Measurements from ENCODE around the gene MRPL50.

MRPL50 gene

DNA sequence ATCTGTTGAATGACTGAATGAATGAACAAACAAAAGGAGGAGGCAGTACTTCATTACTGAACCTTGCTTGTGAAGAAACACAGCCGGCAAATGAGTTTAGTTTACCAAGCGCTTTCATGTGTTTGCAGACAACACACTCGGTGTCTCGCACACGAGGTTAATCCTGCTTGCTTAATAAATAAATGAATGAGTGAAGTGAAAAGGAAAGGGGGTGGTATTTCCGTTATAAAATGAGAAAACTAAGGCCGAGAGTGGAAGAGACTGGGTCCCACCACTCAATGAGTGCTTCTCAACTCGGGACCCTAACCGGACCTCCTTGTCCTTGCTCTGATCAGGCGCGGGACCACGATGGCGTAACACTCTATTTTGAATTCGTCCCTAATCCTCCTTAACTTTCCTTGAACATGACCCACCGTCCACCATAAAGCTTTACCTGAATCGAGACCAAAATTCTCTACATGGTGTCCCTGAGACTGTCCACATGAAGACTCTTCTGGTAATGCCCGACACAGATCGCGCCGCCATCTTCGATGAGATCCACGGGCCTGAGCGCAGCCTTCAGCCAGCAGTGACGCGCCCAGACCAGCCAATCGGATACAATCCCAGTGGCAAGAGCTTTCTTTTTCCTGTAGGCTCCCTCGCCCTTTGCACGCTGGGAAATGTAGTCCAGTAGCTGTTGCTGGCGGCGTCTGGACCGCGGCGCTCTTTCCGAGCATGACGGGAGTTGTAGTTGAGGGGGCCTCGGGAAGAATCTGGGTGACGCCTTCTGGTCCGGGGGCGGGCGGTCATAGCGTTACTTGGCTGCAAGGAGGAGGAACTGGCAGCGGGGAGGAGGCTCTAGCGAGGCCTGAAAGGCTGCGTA, at the start of gene MRPL50, which contains the start of gene ZNF189:
Gene MRPL50, minus strand, starts transcription at position 551 of the 862 bp plus-strand sequence. Its CDS starts 26 bp downstream, at position 525.
Gene ZNF189, plus strand, starts transcription at position 784 of the 862 bp plus-strand sequence. CDS start 306 bp downstream, outside the sequence.
- DNase-seq = peak; percentile 97

DNA sequence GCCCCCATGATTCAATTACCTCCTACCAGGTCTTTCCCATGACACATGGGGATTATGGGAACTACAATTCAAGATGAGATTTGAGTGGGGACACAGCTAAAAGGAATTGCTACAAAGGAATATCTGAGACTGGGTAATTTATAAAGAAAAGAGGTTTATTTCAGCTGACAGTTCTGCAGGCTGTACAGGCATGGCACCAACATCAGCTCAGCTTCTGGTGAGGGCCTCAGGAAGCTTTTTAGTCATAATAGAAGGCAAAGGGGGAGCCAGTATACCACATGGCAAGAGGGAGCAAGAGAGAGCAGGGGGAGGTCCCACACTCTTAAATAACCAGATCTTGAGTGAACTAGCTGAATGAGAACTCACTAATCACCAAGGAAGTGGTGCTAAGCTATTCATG, 48.3 kb upstream of the MRPL50 start:
- no peak for DNase-seq

DNA sequence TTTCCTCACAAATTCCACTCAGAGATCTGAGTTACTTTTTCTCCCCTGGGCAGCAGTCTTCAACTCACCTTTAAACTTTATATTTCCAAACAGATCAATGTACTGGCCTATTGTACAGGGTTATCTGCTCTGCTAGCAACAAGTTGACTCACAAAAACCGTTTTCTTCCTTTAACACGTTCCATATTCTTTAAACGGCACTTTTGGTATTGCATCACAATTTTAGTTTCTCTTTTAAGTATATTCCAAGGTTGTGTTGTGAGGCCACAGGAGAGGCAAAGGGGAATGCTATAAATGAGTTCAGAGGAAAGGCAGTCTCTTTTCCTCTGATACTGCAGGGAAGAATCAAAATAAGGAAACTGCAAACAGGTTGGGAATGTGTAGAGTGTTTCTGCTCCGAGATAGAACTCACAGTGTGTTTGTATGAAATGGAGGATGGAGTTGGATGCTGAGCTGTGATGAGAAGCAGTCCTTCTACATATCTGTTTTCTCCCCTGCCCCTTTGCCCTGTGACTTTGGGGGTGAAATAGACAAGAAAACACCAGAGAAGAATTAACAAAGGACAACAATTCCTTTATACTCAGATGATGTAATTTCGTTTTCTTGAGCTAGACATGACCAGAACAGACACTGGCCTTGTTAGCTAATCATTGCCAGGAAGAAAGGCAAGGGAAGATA, 47.1 kb upstream of the MRPL50 start:
- DNase-seq = no peak

DNA sequence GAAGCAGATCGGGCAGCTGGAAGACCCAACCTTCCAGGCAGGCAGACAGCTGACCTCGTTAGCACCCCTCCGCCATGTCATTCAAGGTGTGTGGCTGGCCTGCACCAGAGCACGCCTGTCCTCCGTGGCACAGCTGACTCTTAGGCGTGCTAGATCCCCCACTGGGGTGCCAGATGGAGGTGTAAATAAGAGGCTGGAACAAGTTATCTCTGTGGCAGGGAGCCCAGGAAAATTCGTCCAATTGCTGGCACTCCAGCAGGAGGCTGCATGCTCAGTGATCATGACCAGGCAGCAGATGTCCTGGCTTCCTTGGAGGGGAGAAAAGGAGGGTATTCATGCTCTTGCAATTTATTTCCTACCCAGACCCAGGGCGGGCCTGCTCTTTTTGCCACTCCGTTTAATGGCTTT, 45.0 kb upstream of the MRPL50 start:
- DNase-seq = no peak

DNA sequence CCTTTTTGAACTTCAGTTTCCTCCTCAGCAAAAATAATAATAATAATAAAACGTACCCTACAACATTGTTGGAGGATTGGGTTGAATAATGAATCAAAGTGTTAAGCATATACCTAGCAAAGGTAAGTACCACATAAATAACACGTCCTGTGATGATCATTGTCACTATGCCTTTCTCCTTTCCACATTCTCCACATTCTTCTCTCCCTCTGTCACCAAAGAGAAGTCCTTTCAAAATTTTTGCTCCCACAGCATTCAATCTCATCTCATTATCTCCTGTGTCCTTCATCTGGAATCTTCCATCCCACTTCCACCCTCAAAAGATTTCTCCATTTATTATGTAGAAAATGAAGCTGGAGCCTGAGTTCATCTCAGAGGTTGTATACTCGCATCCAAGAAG, 44.3 kb upstream of the MRPL50 start:
- DNase-seq = no peak

DNA sequence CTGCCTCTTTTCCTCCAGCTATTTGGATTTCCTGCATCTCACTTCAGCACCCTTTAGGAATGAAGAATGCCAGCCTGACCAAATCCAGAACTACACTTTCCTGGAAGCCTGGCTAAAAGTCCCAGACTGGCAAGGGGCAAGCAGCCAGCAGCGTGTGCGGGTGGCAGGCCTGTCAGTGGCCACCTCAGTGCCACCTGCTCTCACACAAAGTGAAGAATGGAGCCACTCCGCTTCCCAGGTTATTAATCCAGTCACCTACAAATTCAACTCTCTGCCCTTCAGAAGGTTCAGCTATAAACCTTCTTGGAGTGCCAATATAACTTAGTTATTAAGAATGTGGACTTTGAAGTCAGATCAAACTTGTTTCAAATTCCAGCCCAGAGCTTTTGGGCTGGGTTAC, 43.9 kb upstream of the MRPL50 start:
- DNase-seq = no peak

DNA sequence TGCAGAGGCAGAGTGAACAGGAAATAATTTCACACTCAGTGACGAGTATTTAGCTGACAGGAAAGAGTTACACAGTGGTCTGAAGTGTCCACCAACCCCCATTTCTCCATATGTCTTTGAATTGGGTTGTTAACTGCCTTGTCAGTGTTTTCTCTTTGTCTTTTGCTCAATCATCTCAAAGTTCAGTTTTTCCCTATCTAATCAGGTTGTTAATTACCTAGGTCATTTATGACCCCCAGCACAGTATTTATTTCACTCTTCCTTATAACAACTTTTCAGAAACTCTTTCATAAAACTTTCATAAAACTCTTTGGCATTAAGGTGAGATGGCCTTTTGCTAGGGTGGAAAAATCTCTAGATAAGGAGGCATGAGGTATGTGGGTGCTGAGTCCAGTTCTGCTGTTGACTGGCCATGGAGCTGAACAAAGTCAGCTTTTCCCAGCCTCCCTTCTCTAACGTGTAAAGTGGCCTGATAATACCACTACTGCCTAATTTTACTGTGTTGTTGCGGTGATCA, 42.4 kb upstream of the MRPL50 start:
- DNase-seq = no peak

DNA sequence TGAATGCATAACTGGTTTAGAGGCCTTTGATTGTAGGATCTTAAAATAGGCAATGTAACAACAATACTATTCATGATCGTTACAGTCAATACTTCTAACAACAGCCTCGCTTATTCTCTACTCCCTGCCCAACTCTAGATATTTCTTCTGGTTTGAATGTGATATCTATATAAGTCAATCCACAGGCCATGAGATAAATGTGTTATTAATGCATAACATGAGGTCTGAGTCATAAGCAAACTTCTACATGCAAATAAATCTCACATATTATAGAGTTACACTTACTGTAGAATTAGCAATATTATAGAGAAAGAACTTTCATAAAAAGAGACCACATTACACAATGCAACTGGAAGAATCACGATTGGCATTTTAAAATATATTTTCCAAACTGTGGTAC, 40.1 kb upstream of the MRPL50 start:
- DNase-seq = no peak

DNA sequence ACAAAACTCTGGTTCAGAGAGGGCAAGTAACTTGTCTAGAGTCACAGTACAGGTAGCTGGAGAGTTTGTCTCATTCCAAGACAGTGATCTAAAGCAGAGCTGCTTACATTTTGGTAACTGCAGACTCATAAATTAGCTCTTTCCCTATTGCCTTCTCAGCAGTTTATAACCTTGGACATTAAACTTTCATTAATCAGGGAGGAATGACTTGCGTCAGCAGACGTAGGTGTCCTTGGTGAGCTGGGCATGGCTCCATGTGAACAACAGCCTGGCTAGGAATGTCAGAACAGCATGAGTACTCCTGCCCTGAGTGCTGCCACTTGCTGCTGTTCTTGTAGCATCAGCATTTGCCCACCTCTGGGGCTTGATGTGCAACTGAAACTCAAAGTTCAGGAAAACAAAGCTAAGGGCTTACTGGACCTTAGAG, 39.4 kb upstream of the MRPL50 start:
- DNase-seq = no peak

DNA sequence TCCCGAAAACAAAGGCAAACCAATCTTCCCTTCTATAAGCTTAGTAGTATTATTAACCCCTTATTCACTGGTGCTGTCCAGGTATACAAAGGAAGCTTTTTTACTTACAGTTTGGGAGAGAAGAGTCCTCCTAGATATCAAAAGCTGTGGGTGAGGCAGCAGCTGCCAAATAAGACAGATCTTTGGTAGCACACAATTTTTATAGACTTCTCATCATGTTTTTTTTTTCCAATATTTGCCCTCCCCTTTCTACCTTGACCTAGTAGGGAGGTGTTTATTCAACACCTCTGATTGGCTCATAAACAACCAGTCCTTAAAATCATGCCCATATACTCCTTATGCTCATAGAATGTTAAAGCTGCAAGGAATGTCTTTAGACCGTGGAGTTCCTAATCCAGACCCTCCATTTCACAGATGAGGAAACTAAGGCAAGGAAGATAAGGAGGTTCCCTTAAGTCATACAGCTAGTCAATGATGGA, 37.2 kb upstream of the MRPL50 start, which contains the start of gene ALDOB:
Gene ALDOB, minus strand, starts transcription at position 174 of the 479 bp plus-strand sequence. CDS start 4,887 bp downstream, outside the sequence.
- DNase-seq = no peak

DNA sequence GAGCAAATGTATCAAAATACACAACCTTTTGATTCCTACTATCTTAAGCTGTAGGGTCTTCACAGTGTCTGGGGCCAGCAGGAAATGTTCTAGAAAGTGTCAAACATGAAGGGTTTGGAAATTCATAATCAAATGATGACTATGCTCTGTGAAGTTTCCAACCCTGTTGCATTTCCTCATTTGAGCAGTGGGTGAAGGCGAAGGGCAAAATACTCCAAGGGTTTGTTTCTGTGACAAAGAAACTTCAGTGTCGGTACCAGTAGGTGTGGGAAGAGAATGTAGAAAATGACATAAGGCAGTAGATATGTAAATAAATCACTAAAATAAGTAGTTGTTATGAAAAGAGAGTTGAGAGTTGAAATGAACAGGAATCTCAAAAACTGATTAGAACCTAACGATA, 36.6 kb upstream of the MRPL50 start:
- no peak for DNase-seq

DNA sequence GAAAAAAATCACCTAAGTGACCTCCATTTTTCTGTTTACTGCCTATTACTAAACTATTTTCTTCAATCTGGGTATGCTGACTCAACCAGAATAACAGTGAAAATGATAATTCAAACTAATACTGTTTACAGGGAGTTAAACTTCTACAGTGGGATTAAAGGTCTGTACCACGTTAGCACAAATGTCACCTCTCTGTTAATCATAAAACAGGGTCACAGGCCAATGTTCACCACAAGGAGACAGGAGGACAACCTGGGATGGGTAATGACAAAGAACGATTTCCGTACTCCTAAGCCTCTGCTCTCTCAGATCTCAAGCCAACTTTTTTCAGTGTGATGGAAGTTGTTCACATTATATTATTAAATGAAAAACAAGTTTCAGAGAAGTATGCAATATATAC, 34.8 kb upstream of the MRPL50 start:
- no peak for DNase-seq

DNA sequence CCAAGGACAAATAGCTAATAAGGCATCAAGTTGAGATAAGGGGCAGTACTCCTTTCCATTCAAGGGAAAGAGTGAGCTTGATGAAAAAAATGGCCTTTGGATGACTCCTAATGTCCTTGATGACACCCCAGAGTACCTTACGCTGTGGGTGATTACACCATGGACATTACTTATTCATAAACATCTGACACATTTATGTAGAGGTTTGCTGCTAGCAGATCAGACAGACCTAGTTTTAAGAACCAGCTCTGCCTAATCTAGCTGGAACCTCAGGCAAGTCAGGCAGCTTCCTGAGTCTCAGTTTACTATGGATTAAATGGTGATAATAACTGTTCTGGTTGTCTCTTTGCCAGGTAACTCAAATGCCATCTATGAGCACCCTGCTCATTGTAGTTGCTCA, 34.3 kb upstream of the MRPL50 start:
- no peak for DNase-seq

DNA sequence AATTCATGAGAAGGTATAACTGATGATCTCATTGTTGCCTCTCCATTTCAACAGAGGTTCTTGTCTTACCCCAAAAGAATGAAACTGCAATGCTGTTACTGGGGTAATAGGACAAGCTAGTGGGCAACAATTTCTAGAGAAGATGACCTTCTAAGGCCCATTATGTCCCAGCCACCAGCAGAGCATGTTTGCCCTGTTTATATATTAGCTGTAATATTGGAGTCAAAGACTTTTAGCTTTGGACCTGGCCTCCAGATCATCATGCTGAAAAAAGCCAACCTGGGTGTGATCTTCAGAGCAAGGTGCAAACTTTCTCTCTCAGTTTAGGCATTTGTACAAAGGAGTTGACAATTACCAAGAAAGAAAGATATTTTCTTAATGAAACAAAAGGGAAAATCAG, 33.8 kb upstream of the MRPL50 start:
- no peak for DNase-seq

DNA sequence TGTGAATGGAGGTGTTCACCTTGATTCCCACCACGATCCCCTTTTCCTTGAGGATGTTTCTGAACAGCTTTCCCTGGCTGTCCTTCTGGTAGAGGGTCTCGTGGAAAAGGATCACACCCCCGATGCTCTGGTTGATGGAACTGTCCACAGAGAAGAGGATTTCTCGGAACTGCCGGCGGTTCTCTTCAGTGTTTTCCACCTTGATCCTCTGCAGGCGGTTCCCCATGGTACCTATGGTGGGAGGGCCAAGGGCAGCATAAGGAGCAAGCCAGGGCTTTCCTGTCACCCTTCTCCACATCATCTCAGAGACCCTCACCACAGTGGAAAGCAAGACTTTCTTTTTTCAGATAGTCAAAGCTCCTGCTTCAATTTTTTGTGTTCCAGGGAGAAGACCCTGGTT, 31.3 kb upstream of the MRPL50 start:
- DNase-seq = no peak

DNA sequence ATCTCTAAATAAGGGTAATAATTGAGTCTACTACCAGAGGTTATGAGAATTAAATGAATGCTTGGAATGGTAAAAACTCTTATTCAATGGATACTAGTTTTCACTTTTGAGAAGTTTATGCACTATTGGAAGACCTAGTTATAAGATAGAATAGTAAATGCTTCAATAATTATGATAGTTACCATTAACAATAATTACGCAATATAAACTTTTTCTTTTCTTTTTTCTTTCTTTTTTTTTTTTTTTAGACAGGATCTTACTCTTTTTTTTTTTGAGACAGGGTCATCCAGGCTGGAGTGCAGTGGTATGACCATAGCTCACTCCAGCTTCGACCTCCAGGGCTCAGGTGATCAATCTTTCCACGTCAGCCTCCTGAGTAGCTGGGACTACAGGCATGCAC, 30.5 kb upstream of the MRPL50 start:
- no peak for DNase-seq

DNA sequence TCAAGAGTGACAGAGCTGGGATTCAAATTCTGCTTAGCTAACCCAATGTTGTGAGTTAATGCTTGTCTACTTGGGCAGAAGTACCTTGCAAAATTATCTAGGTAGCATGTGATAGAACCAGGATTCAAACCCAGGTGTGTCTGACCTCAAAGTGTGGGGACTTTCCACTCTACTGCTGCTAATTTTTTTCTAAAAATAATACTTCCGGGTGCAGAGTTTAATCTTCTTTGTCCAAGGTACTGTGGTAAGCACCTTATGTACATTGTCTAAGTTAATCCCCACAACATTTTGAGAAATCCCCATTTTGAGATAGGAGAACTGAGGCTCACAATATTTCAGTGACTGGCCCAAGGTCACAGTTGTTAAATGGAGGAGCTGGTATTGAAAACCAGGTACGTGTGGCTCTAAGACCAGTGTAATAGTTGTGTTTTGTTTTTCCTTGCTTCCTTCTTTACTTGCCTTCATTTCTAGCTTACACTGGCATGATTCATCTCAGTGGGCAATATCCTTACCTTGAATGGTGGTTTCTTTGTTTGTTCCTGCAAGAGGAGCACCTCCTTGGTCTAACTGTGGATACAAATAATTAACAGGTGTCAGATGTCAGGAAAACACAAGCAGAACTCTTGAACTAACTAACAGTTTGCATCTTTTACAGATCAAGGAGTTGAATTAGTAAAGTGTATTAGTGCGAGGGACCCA, 29.7 kb upstream of the MRPL50 start:
- DNase-seq = no peak

DNA sequence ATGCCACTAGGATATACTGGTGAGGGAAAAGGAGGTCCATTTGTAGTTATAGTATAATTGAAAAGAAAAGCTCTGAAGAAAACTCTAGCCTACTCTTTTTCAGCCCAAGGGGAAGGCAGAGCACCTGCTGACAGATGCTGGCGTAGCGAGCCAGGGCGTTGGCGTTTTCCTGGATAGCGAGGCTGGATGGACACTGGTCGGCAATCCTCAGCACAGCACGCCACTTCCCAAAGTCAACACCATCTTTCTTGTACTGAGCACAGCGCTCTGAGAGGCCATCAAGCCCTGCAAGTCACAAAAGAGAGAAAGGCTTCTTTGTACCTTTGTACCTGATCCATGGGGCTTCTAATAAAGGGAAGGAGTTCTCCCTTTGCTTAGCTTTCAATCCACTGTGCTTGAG, 28.9 kb upstream of the MRPL50 start:
- DNase-seq = no peak

DNA sequence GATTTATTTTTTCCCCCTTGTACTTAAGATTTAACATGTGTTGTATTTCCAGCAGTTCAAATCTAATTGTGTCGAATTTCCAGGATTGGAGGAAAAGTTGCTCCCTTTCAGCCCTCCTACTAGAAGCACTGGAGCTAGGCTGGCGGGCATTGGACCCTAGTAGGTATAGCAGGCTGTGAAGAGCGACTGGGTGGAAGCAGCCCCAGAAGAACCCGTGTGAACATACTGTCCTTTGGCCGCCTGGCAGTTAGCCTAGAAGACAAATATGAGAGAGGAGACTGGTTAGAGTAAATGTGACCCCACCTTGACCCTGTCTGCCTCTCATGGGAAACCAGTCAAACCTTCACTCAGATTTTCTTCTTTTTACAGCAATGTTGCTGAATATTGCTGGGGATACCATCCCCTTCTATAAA, 23.2 kb upstream of the MRPL50 start:
- no peak for DNase-seq

DNA sequence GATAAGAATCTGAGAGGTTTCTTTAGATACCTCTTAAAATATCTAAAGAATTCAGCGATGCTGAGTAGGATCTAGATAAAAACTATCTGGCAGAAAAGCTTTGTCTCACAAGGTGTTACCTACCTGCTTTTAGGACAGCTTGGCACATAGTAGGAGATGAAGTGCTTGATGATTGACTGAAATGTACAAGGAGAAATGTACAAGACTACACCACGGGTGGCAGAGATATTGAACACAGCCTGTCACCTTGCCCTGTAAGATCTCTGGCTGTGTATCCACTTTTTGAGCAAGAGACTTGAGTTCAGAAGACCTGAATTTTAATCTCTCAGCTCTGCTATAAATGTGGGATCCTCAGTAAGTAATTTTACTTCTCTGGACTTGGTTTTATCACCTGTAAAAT, 21.4 kb upstream of the MRPL50 start:
- no peak for DNase-seq

DNA sequence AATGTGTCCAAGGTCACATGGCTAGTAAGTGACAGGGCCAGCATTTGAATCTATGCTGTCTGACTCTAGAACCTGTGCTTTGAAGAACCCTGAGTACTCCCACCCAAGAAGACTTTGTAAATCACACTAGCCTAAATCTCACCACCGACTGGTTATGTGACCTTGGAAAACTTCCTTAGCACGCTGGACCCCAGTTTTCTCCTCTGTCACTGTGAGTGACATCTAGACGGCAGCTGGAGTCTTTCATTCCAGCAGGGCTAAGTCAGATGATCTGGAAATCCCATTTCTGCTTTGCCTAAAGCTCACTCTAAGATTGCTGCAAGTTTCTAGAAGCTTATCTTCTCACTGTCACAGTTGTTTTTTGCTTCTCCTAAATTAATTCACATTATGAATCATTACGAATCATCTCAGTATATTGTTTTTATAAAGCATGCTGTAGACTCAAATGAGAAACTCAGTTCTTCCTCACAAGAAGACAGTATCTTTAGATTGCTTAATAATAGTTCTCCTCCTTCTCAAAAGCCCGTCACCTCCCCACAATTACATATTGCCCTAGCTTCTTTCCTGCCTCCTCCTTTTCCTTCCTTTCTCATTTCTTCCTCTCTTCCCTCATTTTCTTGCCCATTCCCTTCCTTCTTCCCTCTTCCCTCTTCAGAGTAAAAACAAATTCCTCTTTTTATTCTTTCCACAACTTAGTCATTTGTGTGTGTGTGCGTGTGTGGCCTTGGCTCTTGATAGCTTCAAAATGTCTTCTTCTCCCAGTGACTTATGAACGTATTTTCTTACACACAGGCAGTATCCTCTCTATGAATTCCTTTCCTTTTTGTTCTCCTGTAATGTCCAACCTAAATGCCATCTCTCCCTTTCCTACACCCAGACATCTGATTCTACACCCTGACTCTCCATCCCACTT, 20.4 kb upstream of the MRPL50 start:
- no peak for DNase-seq

DNA sequence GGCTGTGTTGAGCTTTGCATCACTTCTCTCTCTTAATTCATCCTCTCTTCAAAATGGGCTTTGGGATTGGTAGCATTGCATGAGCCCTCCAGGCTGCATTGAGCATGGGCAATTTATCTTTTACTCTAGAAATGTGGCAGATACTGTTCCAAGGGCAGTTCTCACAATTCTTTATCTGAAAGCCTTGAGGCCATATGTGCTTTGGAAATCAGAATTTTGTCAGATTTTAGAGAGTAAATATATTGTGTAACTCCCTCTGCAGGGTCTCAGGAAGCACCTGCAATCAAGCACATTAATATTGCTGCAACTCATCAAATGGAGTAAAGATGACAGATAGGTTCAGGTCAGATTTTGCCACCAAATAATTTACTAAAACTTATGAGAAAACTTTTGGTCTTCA, 19.6 kb upstream of the MRPL50 start:
- no peak for DNase-seq
